Panc1 (cell line): ENCODE measurements around the gene DPH3.

ENCODE experiments used
- CTCF ChIP-seq: fragments of 450-650 bp; IDR thresholded peaks from 2 replicates; pipeline ENCODE4 v1.5.1; 2017; ENCODE audit warnings: mild to moderate bottlenecking
- POLR2AphosphoS5 ChIP-seq: IDR thresholded peaks from 2 replicates; pipeline ENCODE4 v1.6.1; 2012; ENCODE audit warnings: mild to moderate bottlenecking, low read depth, low read length, moderate library complexity
- SIN3A ChIP-seq: IDR thresholded peaks from 2 replicates; pipeline ENCODE4 v1.6.1; 2012; ENCODE audit warnings: low read depth, mild to moderate bottlenecking, low read length, moderate library complexity, borderline replicate concordance; ENCODE audit not compliant: insufficient read depth
- TCF7L2 ChIP-seq: IDR thresholded peaks from 2 replicates; pipeline ENCODE4 v1.6.1; 2011; ENCODE audit warnings: mild to moderate bottlenecking, low read depth, low read length, inconsistent platforms

- TF ChIP-seq CTCF (no peak), SIN3A (no peak), POLR2AphosphoS5 (no peak), TCF7L2 (no peak)
Measured at GRCh38 chr3:16248556-16248955, 16.2 kb downstream of the DPH3 start.
